PFSK-1 (cell line): ENCODE results near the gene OSGEP.

Source experiments
- POLR2AphosphoS5 ChIP-seq: IDR thresholded peaks from 2 replicates; pipeline ENCODE4 v1.6.1; 2012; ENCODE audit warnings: low read depth, mild to moderate bottlenecking, control low read depth, low read length, moderate library complexity
- TAF1 ChIP-seq: IDR thresholded peaks from 2 replicates; pipeline ENCODE4 v1.6.1; 2012; ENCODE audit warnings: low read length, control low read depth, borderline replicate concordance; ENCODE audit not compliant: insufficient read depth
- TF ChIP-seq, protein P1 (sequence below), 2 experiments: IDR thresholded peaks; 2 replicates each; pipeline versions ENCODE4 v1.6.1 to v1.8.0; 2011 to 2012; ENCODE audit warnings: low read depth in 2 of 2, low read length in 2 of 2, control low read depth in 1 of 2, inconsistent platforms in 1 of 2, mild to moderate bottlenecking in 1 of 2, moderate library complexity in 1 of 2; ENCODE audit not compliant: insufficient read depth in 1 of 2

DNA sequence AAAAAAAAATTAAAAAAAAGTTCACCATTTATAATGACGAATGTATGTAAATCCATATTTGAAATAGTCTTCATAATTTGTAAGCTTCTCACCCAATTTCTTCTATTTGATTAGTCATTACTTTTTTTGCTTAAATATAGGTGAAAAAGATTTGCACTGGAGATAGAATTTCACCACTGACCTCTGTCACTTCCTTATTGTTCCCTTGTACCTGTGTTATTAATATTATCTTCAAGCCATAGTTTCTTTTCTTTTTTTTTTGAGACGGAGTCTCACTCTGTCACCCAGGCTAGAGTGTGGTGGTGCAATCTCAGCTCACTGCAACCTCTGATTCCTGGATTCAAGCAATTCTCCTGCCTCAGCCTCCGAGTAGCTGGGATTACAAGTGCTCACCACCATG, 57.1 kb downstream of the OSGEP start:
- TF ChIP-seq POLR2AphosphoS5: no peak
- no peak for TF ChIP-seq TAF1
- TF ChIP-seq, protein P1, sequence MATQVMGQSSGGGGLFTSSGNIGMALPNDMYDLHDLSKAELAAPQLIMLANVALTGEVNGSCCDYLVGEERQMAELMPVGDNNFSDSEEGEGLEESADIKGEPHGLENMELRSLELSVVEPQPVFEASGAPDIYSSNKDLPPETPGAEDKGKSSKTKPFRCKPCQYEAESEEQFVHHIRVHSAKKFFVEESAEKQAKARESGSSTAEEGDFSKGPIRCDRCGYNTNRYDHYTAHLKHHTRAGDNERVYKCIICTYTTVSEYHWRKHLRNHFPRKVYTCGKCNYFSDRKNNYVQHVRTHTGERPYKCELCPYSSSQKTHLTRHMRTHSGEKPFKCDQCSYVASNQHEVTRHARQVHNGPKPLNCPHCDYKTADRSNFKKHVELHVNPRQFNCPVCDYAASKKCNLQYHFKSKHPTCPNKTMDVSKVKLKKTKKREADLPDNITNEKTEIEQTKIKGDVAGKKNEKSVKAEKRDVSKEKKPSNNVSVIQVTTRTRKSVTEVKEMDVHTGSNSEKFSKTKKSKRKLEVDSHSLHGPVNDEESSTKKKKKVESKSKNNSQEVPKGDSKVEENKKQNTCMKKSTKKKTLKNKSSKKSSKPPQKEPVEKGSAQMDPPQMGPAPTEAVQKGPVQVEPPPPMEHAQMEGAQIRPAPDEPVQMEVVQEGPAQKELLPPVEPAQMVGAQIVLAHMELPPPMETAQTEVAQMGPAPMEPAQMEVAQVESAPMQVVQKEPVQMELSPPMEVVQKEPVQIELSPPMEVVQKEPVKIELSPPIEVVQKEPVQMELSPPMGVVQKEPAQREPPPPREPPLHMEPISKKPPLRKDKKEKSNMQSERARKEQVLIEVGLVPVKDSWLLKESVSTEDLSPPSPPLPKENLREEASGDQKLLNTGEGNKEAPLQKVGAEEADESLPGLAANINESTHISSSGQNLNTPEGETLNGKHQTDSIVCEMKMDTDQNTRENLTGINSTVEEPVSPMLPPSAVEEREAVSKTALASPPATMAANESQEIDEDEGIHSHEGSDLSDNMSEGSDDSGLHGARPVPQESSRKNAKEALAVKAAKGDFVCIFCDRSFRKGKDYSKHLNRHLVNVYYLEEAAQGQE (IDR thresholded peaks at IDR 0.05; ENCODE audit: insufficient read depth in 1 of 2, low read depth in 2 of 2, low read length in 2 of 2): no peak
